CD4-positive, alpha-beta T cell (primary cell): Measurements from ENCODE around the gene BLM. TPM values are rescaled to one million over a fixed set of nuclear protein-coding genes. Genes with fewer than 3 reads are reported as not detected.

Experiments
- ATAC-seq: fragments of 200-7000 bp; cut with Tn5 transposase; one replicate; pipeline ENCODE4 v1.10.0; 2022; ENCODE audit warnings: mild to moderate bottlenecking; ENCODE audit not compliant: poor library complexity
- CTCF ChIA-PET: fragments of 350-600 bp; sonication (Branson Sonifier 250); formaldehyde crosslinking; loops from one replicate; lab custom pipeline; 2021; ENCODE audit warnings: antibody characterized with exemption, inconsistent platforms; lab: Charles Lee
- POLR2A ChIA-PET: fragments of 350-600 bp; sonication (Branson Sonifier 250); formaldehyde crosslinking; loops from one replicate; lab custom pipeline; 2021; ENCODE audit warnings: antibody characterized with exemption, inconsistent platforms; lab: Charles Lee
- DNase-seq, 14 experiments: peaks; one replicate each; pipeline ENCODE4 v3.0.0-alpha.2; 2013 to 2020; ENCODE audit warnings: mixed read lengths in 2 of 14
- H3K27ac ChIP-seq, 2 donors: one replicate each; pipeline versions ENCODE4 v1.5.1 to v1.7.0; 2013; ENCODE audit warnings: low read length in 2 of 2, low read depth in 1 of 2, mild to moderate bottlenecking in 1 of 2
- H3K27me3 ChIP-seq, 2 experiments: 1 replicate in 1 of 2; 2 replicates in 1 of 2; pipeline versions ENCODE4 v1.6.1 to v1.7.0; 2013; ENCODE audit warnings: low read length in 2 of 2, control low read depth in 1 of 2, mild to moderate bottlenecking in 1 of 2, moderate library complexity in 1 of 2; ENCODE audit not compliant: insufficient read depth in 2 of 2, control insufficient read depth in 1 of 2
- H3K36me3 ChIP-seq: one replicate; pipeline ENCODE4 v1.6.1; 2013; ENCODE audit warnings: low read length, control low read depth; ENCODE audit not compliant: insufficient read depth
- H3K4me1 ChIP-seq: one replicate; pipeline ENCODE4 v1.6.1; 2013; ENCODE audit warnings: low read length, control low read depth; ENCODE audit not compliant: insufficient read depth
- H3K4me3 ChIP-seq: one replicate; pipeline ENCODE4 v1.5.1; 2013; ENCODE audit warnings: mild to moderate bottlenecking, low read length, moderate library complexity
- H3K9me3 ChIP-seq, 2 experiments: 1 replicate in 1 of 2; 2 replicates in 1 of 2; pipeline versions ENCODE4 v1.6.1 to v1.7.0; 2013; ENCODE audit warnings: low read length in 2 of 2, mild to moderate bottlenecking in 2 of 2, control low read depth in 1 of 2, moderate library complexity in 1 of 2; ENCODE audit not compliant: control insufficient read depth in 1 of 2, insufficient read depth in 1 of 2
- H3K27ac Mint-ChIP-seq: one replicate; pipeline ENCODE4 v1.8.0; 2020; ENCODE audit warnings: mixed read lengths
- H3K27me3 Mint-ChIP-seq: one replicate; pipeline ENCODE4 v1.8.0; 2021; ENCODE audit warnings: mixed read lengths
- H3K36me3 Mint-ChIP-seq: one replicate; pipeline ENCODE4 v1.8.0; 2021; ENCODE audit warnings: low read depth, mixed read lengths
- H3K4me1 Mint-ChIP-seq: one replicate; pipeline ENCODE4 v1.8.0; 2021; ENCODE audit warnings: low read depth, mixed read lengths
- H3K4me3 Mint-ChIP-seq: one replicate; pipeline ENCODE4 v1.8.0; 2020; ENCODE audit warnings: mild to moderate bottlenecking, mixed read lengths
- H3K9me3 Mint-ChIP-seq: one replicate; pipeline ENCODE4 v1.8.0; 2020; ENCODE audit warnings: mixed read lengths
- CTCF ChIP-seq: fragments of 200-600 bp; IDR thresholded peaks from one replicate; pipeline ENCODE4 v1.8.0; 2022; ENCODE audit warnings: antibody characterized with exemption, mild to moderate bottlenecking
- intact Hi-C, 2 experiments: fragments of 100-400 bp; cut with DNase I in 1 of 2; cut with micrococcal nuclease in 1 of 2; formaldehyde crosslinking; loops; one replicate each; pipeline versions ENCODE4 v1.15.1 to v1.9.0; 2023 to 2025; cut with DNase I, micrococcal nuclease
- total RNA-seq, 174 experiments: library from RNA in 2 of 174; stranded (reverse) in 2 of 174; gene quantifications; one replicate each; pipeline ENCODE4 v1.2.3 and lab custom pipeline; 2021 to 2026

BLM gene
- total RNA-seq, 2 experiments from 2014 or later, result 1.6 to 1.8 TPM

GRCh38 chr15:90762109-90762508 lies 45.0 kb downstream of the BLM start:
- no peak overlapping the region for H3K27ac ChIP-seq
- POLR2A ChIA-PET, result no interaction called here
- H3K36me3 ChIP-seq, result peaks cover 11% of the 10 kb centered on the region
- intact Hi-C loops, result no loop called here
- H3K9me3 Mint-ChIP-seq, result no peaks in the 10 kb centered on the region
- H3K4me1 ChIP-seq, result no peaks in the 10 kb centered on the region
- H3K4me1 Mint-ChIP-seq, result no peaks in the 10 kb centered on the region
- no peaks in the 10 kb centered on the region for H3K27me3 Mint-ChIP-seq
- no peak overlapping the region for H3K4me3 ChIP-seq
- CTCF ChIA-PET, result no interaction called here
- ATAC-seq, result no peak
- TF ChIP-seq CTCF, result no peak
- H3K27me3 ChIP-seq, result no peaks in the 10 kb centered on the region
- DNase-seq, result peak in 2 of 14 experiments; percentile 57 to 74
- no peak overlapping the region for H3K4me3 Mint-ChIP-seq
- H3K9me3 ChIP-seq, result no peaks in the 10 kb centered on the region
- H3K36me3 Mint-ChIP-seq, result peaks cover 43% of the 10 kb centered on the region
- H3K27ac Mint-ChIP-seq, result no peak overlapping the region

DNA sequence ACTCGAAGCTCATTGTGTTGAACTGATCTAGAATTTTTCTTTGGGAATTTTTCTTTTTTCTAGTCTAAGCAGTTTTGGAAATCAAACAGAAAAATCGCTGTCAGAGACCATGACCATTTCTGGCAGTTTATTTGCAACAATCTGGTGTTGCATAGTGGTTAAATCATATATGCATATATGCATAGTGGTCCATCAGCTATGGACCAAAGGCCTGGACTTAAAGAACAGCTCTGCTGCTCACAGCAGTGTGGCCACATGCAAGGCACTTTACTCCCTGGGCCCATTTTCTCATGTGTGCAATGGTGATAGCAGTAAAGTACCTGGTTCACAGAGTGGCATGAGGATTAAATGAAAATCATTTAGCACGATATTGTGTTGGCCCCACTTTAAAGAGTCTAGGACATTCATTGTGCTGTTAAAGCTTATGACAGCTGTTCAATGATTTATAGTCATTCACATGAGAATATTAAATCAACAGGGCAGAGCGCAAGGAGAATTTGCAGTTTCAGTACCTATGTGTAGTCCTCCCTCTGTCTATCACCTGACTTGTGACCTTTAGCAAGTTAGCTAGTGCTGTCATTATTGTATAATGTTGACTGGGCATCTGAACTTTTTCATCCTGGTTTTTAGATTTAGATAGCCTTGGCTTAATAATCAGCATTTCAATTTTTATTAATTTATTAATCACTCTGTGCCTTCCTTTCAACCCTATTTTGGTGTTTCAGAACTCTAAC lies 46.4 kb downstream of the BLM start:
- Histone ChIP-seq H3K36me3 (peaks cover 11% of the 10 kb centered on the region), H3K4me1 (no peaks in the 10 kb centered on the region), H3K9me3 (no peaks in the 10 kb centered on the region), H3K4me3 (no peak overlapping the region), H3K27me3 (no peaks in the 10 kb centered on the region), H3K27ac (no peak overlapping the region)
- Mint-ChIP-seq H3K27me3 (no peaks in the 10 kb centered on the region), H3K36me3 (peaks cover 41% of the 10 kb centered on the region), H3K27ac (no peak overlapping the region), H3K4me1 (no peaks in the 10 kb centered on the region), H3K9me3 (no peaks in the 10 kb centered on the region), H3K4me3 (no peak overlapping the region)
- ATAC-seq (no peak), DNase-seq (no peak)
- CTCF ChIA-PET, result no interaction called here
- intact Hi-C loops, result no loop called here
- TF ChIP-seq CTCF, result no peak
- POLR2A ChIA-PET, result interaction anchor here (0.6 to 0.9 kb wide), 3 partner anchors 46 to 427 kb away, joined by 3 read pairs; partner anchors contain the start of gene BLM

- no peak overlapping the region for H3K27ac Mint-ChIP-seq
- DNase-seq (no peak), ATAC-seq (no peak)
- H3K4me1 ChIP-seq, result no peaks in the 10 kb centered on the region
- no peaks in the 10 kb centered on the region for H3K9me3 Mint-ChIP-seq
- no peak overlapping the region for H3K4me3 ChIP-seq
- CTCF ChIA-PET, result interaction anchor here (1.6 kb wide), 1 partner anchor 166 kb away, joined by 3 read pairs; no protein-coding TSS in a partner anchor
- H3K27me3 Mint-ChIP-seq, result no peaks in the 10 kb centered on the region
- peaks cover 9% of the 10 kb centered on the region for H3K36me3 ChIP-seq
- H3K4me3 Mint-ChIP-seq, result no peak overlapping the region
- intact Hi-C loops, result no loop called here
- H3K4me1 Mint-ChIP-seq, result no peaks in the 10 kb centered on the region
- POLR2A ChIA-PET, result no interaction called here
- no peak overlapping the region for H3K27ac ChIP-seq
- no peak for TF ChIP-seq CTCF
- H3K36me3 Mint-ChIP-seq, result peaks cover 40% of the 10 kb centered on the region
- no peaks in the 10 kb centered on the region for H3K9me3 ChIP-seq
- H3K27me3 ChIP-seq, result no peaks in the 10 kb centered on the region
These were observed 48.4 kb downstream of the BLM start for GRCh38 chr15:90765531-90765930.
